Measurements from ENCODE around the gene MSI2. TPM values are rescaled to one million over a fixed set of nuclear protein-coding genes. Genes with fewer than 3 reads are reported as not detected.
A peak's percentile ranks its signal among the peaks of the same experiment; 100 is the strongest.

Gene MSI2
- polyA plus RNA-seq, 1 of the 3 experiments (the other 2 are of a cell fraction) = 24.1 TPM

DNA sequence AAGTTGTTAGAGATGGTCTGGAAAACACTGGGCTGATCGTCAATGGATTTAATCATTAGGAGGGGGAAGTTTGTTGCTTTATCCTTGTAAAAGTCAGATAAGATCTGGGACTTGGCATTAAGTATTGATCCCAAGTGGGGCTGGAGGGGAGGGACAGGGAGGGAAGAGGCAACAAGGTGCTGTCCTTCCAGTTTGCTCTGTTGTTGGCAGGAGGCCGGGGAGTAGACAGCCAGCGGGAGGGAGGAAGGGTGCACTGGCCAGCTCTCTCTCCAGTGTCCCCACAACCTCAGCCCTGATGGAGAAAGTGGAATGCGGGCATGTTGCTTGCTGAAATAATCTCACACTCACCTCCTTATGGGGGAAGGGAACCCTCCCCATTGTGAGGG, 278.5 kb downstream of the MSI2 start:
- H4K20me1 ChIP-seq (ENCODE audit: insufficient read depth) = no peaks in the 10 kb centered on the region
- H3K27ac ChIP-seq (ENCODE audit: low read depth in 2 of 2, low read length in 1 of 2) = peak overlapping the region in 1 of 2 experiments; percentile 100; a peak in 2 of 4 replicates
- WGBS (ENCODE audit: low lambda C conversion rate) = 96% methylated on average over 4 of the region's 4 CpGs
- no peak overlapping the region for H2AFZ ChIP-seq (ENCODE audit: low read depth)
- no peaks in the 10 kb centered on the region for H3K9me3 ChIP-seq
- no peaks in the 10 kb centered on the region for H3F3A ChIP-seq (replicated peaks; ENCODE audit: insufficient read depth)
- ChIA-PET POLR2A (interaction anchor here (1.0 to 3.0 kb wide), 5 partner anchors 8 to 116 kb away, joined by 3 to 15 read pairs (median 4); no protein-coding TSS in a partner anchor), CTCF (interaction anchor here (0.8 to 2.1 kb wide), 4 partner anchors 11 to 248 kb away, joined by 3 to 14 read pairs (median 3); no protein-coding TSS in a partner anchor)
- no peaks in the 10 kb centered on the region for H3K27me3 ChIP-seq (ENCODE audit: insufficient read depth)
- H3K4me3 ChIP-seq (ENCODE audit: low read depth in 2 of 2, low read length in 1 of 2) = no peak overlapping the region
- peaks cover 40 to 97% of the 10 kb centered on the region in 2 experiments for H3K4me1 ChIP-seq (ENCODE audit: control insufficient read depth in 1 of 2, insufficient read depth in 2 of 2, low read depth in 1 of 2, low read length in 1 of 2)
- H3K9me2 ChIP-seq = no peaks in the 10 kb centered on the region
- H3K36me3 ChIP-seq (replicated peaks in 1 of 2; ENCODE audit: control insufficient read depth in 1 of 2, insufficient read depth in 2 of 2, low read length in 1 of 2) = no peaks in the 10 kb centered on the region
- H3K9ac ChIP-seq = no peak overlapping the region
- no peaks in the 10 kb centered on the region for H3K79me2 ChIP-seq (ENCODE audit: insufficient read depth)
- no peak for DNase-seq
- TF ChIP-seq YY1 (IDR thresholded peaks at IDR 0.05; ENCODE audit: low read depth) (no peak), RAD21 (IDR thresholded peaks at IDR 0.05; ENCODE audit: low read length) (no peak), GABPA (IDR thresholded peaks at IDR 0.05; ENCODE audit: low read depth) (no peak), CHD2 (IDR thresholded peaks at IDR 0.05; ENCODE audit: low read length, partially characterized antibody) (no peak), EP300 (IDR thresholded peaks at IDR 0.05; ENCODE audit: borderline replicate concordance in 1 of 2, low read depth in 1 of 2, low read length in 1 of 2) (no peak), RCOR1 (IDR thresholded peaks at IDR 0.05; ENCODE audit: low read length) (no peak), TEAD4 (IDR thresholded peaks at IDR 0.05; ENCODE audit: borderline replicate concordance, insufficient read depth) (no peak)
- TF ChIP-seq, protein P1, sequence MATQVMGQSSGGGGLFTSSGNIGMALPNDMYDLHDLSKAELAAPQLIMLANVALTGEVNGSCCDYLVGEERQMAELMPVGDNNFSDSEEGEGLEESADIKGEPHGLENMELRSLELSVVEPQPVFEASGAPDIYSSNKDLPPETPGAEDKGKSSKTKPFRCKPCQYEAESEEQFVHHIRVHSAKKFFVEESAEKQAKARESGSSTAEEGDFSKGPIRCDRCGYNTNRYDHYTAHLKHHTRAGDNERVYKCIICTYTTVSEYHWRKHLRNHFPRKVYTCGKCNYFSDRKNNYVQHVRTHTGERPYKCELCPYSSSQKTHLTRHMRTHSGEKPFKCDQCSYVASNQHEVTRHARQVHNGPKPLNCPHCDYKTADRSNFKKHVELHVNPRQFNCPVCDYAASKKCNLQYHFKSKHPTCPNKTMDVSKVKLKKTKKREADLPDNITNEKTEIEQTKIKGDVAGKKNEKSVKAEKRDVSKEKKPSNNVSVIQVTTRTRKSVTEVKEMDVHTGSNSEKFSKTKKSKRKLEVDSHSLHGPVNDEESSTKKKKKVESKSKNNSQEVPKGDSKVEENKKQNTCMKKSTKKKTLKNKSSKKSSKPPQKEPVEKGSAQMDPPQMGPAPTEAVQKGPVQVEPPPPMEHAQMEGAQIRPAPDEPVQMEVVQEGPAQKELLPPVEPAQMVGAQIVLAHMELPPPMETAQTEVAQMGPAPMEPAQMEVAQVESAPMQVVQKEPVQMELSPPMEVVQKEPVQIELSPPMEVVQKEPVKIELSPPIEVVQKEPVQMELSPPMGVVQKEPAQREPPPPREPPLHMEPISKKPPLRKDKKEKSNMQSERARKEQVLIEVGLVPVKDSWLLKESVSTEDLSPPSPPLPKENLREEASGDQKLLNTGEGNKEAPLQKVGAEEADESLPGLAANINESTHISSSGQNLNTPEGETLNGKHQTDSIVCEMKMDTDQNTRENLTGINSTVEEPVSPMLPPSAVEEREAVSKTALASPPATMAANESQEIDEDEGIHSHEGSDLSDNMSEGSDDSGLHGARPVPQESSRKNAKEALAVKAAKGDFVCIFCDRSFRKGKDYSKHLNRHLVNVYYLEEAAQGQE (IDR thresholded peaks at IDR 0.05; ENCODE audit: low read depth, low read length) = no peak
- TF ChIP-seq, protein P2, sequence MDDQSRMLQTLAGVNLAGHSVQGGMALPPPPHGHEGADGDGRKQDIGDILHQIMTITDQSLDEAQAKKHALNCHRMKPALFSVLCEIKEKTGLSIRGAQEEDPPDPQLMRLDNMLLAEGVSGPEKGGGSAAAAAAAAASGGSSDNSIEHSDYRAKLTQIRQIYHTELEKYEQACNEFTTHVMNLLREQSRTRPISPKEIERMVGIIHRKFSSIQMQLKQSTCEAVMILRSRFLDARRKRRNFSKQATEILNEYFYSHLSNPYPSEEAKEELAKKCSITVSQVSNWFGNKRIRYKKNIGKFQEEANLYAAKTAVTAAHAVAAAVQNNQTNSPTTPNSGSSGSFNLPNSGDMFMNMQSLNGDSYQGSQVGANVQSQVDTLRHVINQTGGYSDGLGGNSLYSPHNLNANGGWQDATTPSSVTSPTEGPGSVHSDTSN (IDR thresholded peaks at IDR 0.05) = no peak
- TF ChIP-seq, protein P3, sequence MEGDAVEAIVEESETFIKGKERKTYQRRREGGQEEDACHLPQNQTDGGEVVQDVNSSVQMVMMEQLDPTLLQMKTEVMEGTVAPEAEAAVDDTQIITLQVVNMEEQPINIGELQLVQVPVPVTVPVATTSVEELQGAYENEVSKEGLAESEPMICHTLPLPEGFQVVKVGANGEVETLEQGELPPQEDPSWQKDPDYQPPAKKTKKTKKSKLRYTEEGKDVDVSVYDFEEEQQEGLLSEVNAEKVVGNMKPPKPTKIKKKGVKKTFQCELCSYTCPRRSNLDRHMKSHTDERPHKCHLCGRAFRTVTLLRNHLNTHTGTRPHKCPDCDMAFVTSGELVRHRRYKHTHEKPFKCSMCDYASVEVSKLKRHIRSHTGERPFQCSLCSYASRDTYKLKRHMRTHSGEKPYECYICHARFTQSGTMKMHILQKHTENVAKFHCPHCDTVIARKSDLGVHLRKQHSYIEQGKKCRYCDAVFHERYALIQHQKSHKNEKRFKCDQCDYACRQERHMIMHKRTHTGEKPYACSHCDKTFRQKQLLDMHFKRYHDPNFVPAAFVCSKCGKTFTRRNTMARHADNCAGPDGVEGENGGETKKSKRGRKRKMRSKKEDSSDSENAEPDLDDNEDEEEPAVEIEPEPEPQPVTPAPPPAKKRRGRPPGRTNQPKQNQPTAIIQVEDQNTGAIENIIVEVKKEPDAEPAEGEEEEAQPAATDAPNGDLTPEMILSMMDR (IDR thresholded peaks at IDR 0.05) = no peak
- TF ChIP-seq, protein P4, sequence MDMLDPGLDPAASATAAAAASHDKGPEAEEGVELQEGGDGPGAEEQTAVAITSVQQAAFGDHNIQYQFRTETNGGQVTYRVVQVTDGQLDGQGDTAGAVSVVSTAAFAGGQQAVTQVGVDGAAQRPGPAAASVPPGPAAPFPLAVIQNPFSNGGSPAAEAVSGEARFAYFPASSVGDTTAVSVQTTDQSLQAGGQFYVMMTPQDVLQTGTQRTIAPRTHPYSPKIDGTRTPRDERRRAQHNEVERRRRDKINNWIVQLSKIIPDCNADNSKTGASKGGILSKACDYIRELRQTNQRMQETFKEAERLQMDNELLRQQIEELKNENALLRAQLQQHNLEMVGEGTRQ (IDR thresholded peaks at IDR 0.05; ENCODE audit: borderline replicate concordance, low read depth, low read length) = no peak
- no peak overlapping the region for H3K4me2 ChIP-seq
